Erythroblast (primary cell): ENCODE data around the gene CEP192.

ENCODE experiments used
- GATA1 ChIP-seq: IDR thresholded peaks from 2 replicates; pipeline ENCODE4 v1.6.1; 2011; ENCODE audit warnings: low read depth, mild to moderate bottlenecking, control low read depth, low read length, moderate library complexity
- POLR2A ChIP-seq: IDR thresholded peaks from 2 replicates; pipeline ENCODE4 v1.6.1; 2011; ENCODE audit warnings: mild to moderate bottlenecking, low read length

DNA sequence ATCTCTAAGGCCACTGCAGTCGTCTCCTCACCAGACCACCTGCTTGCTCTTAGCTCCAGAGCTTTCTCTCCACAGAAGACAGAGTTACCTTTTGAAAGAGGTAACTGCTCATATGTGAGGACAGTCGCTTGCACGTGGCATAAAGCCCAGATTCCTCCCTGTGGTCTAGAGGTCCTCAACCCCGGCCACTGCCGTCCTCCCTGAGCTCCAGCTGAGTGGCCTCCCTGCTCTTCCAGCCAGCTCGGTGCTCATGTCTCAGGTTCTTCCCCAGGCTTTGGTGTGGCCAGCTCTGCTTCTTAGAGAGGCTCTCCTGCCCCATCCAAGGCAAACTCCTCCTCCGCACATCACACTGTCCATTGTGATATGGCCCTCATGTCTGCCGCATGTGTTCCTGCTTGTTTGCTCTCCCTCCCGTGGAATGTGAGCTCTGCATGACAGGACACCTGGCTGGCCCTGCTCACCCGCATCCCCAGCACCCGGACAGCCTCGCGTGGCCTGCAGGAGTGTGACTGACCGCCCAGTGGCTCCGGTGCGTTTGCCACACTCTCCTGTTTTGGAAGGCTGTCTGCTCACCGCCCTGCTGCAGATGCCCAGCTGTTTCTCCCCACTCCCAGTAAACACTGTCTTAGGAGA lies 135.9 kb downstream of the CEP192 start:
- TF ChIP-seq GATA1 (no peak), POLR2A (no peak)
